HG02588 (cell line): ENCODE measurements around the gene FOXP1.

Source experiments
- ATAC-seq: cut with Tn5 transposase; IDR thresholded peaks from one replicate; pipeline ENCODE4 v1.9.1; 2021; ENCODE audit warnings: mild to moderate bottlenecking, moderate library complexity; ENCODE audit not compliant: unreplicated experiment

FOXP1 gene

DNA sequence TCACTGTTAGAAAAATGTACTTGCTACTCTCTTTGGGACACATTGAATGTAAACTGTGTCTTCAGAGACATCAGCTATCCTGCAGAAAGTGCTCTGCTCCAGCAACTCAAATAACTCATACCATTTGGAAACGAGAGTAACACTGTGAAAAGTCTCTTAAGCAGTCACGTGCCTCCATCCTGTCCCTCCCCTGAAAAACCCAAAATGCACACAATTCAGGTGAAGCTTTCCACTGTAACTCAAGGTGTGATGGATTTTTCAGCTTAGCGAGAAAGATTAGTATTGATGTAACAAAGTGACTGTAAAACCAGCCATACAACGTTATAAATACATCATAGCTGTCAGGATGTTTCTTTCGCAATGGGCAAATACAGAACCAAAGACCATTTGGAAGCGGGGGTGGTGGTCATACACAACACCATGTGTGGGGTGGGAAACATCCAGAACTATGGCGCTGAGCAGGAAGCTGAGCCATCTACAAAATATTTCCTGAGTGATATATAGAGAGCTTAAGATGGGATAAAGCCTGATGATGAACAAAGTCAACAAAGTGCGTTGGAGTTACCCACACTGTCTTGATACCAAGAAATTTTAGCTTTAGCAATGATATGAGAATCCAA lies 332.3 kb downstream of the FOXP1 start:
- ATAC-seq, result no peak

DNA sequence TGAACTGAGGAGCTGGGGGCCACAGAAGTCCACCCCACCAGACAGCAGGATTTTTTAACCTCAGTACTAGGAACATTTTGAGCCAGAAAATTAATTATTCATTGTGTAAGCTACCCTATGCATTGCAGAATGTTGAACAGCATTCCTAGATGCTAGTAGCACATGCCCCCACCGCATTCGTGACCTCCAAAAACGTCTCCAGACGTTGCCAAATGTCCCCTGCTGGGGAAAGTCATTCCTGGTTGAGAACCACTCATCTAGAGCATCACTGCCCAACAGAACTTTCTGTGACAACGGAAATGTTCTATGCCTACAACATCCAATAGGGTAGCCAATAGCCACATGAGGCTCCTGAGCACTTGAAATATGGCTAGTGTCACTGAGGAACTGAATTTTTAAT lies 333.5 kb downstream of the FOXP1 start:
- no peak for ATAC-seq

DNA sequence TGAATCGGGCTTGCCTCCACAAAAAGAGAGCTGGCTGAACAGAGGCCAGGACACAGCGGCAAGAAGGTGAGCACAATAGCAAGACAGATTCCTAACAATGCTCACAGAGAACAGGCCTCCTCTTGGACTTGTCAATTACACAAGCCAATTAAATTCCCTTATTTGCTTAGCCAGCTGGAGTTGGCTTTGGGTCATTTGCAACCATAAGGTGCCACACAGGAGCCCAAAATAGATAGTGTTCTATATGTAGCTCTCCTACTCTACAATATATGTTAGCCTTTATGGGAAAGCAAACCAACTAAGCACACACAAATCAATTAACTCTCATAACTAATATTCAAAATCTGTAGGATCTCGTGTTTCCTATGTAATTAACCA lies 335.6 kb downstream of the FOXP1 start:
- ATAC-seq, result no peak

DNA sequence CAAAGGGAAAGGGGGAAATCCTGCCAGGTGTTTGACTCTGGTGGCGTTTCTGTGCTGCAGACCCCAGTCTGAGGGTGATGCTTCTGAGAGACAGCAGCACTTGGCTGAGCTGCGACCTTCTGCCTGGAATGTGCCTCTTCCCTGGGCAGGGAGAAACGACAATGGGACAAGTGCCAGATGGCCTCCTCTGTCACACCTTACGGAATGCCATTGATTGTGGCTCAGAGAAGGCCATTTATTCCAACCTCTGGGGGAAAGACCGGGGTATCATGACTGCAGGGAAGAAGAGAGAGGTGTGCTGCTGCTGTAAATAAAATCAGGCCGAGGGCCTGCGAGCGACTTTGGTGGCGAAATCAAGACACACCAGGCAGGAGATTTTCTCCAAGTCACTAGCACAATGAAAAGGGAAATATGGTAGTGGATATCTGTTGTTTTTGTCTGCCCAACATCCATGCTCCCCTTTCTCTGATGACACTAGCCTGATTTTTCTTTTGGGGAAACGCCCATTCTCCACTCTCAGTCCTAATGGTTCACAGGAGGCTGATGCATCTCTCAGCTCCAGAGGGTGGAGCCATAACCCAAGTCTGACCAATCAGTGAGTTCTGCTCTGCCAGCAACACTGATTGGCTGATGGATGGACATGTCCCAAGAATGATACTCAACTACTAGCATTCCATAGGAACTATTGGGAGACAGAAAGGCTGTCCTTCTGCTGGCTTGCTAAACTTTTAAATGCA lies 336.1 kb downstream of the FOXP1 start:
- ATAC-seq, result no peak

DNA sequence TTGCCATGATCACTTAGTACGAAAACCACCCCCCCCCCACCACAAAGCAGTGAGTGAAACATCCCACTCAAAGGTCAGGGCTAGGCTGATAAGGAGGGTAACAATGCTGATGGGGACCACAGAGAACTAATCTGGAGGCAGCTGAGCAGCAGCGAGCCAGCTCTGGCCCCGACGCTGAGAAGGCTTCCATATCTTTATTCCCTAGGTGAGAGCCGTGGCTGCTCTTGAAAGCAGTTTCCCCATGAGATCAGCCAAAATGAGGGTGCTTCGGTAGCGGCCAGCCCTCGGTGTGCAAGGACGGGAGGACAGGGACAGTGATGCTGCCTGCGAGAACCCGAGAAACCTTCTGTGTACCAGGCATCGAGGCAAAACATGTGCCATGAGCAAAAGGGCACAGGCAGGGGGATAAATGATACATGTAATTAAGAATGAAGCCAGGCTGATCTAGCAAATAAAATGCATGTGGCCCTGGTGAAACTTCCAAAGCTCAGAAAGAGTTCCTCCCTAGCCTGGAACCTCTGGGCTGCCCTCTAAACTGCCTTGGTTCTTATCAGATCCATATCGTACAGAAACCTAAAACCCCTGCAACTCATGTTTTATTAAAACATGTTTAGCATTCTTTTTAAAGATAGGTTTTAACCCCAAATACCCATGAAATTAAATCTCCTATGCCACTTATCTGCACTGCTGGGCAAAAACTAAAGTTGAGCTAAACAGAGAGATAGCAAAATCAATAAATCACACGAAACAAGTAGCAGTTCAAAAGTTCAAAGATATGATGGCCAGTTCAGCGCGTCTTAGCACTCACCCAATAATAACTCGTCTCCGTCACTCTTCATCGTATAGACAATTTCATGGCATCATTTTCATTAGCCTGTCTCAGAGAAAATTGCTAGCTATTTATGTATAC lies 337.3 kb downstream of the FOXP1 start:
- ATAC-seq, result no peak

DNA sequence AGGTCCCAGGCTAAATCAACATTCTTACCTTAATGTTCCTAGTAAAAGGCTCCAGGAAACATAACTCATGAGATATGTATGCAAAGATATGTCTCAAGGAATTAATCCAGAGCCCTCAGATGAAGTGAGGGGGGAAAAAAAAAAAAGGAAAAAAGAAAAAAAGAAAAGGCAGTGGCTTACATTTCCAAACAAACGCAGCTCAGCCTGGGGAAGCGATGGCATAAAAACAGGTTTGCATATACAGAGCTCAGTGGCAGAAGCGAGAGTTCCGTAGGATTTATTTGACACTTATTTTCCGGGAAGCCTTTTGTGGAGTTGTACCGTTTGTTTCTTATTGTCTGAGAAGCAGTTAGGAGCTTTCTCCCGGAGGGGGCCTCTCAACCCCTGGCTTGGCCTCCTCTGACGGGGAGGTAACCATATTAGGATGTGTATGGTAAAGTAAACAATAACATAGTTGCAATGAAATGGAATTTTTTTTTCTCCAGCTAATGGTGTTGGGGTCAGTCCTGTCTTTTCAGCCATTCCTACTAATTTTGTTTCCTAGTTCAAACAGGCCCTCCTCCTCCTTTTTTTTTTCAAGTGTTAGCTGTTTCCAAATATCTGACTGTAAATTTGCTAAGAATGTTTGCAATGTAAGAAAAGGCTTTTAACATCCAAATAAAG lies 338.6 kb downstream of the FOXP1 start:
- no peak for ATAC-seq

DNA sequence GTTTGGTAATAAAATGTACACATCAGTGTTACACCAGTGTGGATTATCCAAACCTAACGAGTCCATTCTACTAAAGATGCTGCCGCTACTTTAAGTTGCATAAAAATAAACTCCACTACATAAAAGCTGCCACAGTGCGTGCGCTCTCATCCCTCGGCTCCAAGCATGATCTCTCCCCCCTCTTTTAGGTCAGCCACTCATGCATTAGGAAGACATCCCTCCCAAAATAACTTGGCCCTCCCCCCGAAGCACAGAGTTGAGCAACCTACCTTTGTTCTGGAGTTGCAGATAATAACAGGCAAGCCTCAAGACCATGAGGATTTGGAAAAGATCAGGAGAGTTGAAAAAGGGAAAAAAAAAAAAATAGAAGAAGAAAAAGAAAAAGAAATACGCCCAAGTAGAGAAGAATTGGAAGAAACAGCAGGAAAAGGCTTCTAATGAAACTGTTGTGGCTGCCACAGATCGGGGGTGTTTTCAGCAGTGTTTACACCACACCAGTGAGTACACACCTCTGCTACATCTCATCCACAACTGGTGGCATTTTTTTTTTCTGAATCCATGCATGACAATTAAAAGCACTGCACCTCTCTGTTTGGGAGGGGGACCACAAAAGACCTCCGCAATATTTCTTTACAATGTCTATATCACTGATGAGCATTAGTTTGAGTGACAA lies 339.2 kb downstream of the FOXP1 start:
- ATAC-seq, result no peak

DNA sequence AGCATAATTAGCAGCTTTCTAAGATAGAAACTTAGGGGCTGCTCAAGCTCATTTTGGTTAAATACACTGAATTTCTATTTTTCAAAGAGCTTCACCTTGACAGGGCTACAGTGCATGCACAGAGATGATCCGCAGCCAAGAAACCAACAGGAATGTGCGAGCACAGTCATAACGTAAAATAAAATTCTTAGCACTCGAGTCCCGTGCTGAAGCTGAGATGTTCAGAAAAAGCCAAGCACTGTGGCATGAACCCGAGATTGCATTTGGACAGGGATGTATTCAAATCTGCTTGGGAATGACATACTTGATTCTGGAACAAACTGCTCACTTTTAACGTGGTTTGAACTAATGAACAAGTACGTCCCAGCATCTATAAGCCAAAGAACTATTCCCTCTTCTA lies 340.3 kb downstream of the FOXP1 start:
- ATAC-seq, result no peak

DNA sequence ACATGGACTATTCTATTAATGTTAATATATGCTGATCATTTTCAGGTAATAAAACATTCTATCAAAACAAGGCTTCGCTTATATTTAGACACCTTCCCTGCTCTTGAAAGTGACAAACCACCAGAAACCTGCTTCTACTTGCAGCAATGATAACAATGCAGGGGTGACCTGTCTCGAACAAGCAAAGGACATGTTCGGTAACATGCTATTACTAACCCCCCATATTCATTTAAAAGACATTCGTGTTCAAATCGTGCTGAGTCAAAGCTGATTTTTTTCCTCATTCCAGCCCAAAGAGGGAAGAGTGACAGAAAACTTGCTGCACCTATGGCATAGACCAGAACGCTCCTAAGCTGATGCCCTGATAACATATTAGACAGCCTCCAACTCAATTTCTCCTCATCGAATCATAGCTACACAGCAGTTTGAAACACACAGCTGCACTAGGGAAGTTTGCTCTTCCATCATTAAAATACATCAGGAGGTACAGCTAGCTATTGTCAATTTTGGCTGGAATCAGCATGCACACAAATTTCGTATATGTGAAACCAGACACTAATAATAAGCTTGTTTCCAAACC lies 341.5 kb downstream of the FOXP1 start:
- no peak for ATAC-seq

DNA sequence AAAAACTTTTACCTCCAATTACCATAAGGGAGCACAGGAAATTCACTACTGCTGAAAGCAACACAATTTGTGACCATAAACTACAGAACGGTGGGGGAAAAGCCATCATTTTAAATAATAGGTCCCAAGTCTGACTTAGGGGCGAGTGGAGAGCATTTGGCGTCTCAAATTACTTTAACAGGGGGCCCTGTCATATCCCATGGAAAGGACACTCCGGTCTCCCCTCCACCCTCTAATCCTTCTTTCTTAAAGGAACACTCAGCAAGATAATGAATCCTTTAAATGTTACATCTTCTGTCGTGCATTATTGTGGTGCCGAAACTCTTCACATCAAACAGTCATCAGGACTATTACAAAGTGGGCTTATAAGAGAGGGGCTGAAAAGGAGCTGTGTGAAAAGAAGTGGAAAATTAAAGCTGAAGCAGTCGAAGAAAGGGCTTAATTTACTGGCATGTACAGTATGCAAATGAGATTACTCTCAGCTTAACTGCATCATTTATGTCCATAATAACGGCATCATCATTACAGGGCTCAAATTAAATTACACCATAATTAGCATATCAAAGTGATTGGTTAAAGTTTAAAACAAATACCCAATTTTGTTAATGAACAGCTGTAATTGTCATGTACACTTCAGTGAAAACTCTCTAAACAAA lies 342.2 kb downstream of the FOXP1 start:
- no peak for ATAC-seq

DNA sequence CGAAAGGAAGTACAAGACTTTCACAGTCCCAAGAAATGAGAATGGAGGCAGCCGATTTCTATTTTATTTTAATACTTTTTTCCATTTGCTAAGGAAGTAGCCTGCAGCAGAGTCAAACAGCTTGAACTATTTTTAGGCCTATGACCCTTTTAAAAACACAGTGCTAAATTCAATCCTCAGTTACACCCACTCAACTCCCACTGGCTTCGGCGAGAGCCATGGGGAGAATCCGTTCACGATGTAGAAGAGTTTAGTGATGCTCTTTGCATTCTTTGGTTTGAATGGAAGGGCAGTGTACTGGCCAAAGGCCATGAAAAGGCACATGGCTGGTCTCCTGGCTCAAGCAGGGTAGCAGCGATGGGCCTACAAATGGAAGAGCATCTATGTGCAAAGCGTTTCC lies 343.5 kb downstream of the FOXP1 start:
- no peak for ATAC-seq

DNA sequence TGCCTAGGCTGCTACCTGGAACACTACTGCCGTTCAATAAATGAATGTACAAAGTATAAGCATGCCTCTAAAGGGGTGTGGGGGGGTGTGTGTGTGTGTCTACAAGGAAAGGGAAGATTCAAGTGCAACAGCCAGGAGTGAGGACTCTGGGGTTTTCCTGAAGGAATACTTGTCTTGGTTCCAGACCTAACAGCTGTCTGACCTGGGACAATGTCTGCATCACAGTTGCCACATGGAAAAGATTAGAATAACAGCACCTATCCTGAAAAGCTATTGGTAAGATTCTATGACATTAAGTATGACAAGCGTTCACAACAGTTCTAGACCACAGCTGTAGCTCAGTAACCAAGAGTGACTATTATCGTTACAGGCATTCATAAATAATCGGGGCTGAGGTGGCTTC lies 345.2 kb downstream of the FOXP1 start:
- ATAC-seq, result no peak

DNA sequence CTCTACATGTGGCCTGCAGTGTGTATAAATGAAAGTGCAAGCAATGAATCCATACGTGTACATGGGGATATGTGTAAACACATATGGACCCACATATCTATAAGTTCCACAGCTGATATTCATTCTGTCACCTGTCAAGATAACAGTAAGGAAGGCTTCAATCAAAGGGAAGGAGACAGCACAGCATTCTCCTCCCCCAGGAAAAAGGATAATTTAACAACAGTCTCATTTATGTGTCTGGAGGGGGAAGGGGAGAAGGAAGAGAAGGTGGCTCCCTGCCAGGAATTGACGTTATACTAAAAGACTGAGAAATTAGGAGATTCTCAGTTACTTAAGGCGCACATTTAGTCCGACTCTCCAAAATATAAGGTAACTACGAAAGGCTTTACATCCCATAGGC lies 345.9 kb downstream of the FOXP1 start:
- no peak for ATAC-seq

DNA sequence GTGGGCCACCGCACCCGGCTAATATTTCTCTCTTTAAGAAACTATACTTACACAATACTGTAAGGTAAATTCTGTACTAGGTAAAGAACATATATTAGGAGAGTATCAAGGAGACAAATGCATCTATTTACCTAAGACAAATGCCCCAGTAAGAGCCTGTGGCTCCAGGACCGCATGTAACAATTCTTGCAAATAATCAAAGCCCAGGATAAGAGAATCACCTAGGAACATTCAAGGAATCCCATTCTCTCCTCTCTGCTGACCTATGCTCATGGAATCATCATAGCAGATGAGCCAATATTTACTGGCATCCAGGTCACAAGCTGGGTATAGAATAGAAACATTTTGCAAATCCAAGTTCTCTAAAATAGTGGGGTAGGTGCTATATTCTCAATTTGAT lies 347.7 kb downstream of the FOXP1 start:
- no peak for ATAC-seq

DNA sequence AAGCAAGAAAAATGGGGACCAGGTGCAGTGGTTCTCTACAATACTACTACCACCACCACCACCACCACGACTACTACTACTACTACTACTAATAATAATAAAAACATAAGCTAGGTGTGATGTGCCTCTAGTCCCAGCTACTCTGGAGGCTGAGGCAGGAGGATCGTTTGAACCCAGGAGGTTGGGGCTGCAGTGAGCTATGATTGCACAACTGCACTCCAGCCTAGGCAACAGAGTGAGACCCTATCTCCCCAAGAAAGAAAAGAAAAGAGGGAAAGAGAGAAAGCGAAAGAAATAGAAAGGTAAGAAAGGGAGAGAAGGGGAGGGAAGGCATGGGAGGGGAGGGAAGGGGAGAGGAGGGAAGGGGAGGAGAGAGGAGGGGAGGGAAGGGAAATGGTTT lies 350.6 kb downstream of the FOXP1 start:
- no peak for ATAC-seq

DNA sequence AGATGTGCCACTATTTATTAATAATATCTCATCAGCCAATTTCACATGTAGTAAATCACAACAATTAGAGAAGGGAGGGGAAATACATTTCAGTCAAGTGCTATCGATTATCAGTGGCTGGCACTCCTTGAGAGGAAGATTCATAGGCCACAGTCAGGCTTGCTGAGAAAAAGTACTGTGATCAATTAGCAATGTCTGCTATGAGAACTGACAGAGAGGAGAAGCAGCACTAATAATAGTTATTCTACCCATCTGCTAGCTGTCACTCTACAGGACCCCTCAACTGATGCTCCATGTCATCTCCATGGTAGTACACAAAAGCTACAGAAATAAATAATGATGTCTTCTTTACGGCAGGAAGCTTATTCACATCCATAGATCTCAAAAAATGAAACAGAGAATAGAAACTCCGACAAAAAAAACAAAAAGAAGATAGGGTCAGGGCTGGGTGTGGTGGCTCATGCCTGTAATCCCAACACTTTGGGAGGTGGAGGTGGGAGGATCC lies 351.3 kb downstream of the FOXP1 start:
- no peak for ATAC-seq

DNA sequence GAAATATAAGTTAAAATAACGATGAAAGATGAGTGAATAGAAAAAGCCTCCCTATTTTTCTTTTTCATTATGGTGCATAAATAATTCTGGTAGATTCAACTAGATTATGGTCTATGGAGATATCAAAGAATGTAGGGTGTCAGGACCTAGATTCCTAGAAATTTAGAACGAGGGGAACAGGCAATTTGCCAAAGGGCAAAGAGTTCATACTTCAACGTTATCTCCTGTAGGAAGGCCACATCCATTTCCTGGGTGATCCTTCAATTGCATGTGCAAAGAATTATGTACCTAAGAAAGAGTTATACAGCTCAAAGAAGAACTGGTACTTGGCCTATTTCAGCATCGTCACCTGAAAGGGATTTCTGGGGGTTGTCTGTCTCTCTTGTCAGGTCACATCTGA lies 351.8 kb downstream of the FOXP1 start:
- no peak for ATAC-seq

DNA sequence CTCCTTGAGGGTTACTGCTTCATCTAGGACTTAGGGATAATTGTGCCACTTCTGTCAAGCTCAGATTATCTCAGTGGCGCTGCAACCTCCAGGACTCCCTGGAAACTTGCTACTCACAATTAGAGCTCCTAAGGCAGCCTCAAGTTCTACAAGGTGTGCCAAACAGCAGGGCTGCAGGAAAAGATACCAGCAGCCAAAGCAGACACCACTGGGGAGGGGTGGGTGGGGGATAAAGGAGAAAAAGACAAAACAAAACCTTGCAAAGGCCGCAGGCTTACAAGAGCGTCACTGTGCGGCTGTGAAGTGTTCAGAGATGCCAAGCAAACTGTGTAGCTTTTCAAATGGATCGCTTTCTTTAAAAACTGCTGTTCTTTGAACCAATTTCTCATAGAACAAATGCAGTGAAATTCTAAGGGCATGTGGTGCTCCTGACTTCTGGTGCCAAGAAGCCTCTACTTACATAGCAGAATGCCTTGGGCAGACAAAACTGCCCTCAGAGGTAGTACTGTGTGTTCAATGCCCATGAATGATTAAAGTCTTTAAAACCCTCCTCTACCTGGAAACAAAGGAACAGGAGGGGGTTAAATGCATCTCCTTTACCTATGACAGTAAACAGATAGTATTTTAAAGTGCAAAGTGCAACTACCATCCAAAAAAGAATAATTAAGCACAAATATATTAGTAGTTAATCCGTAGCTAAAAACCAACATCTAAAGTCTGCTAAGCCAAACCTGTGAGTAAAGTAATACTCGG lies 353.4 kb downstream of the FOXP1 start:
- ATAC-seq, result no peak
